H9 (cell line): ENCODE measurements around the gene NEK7. TPM values are rescaled to one million over a fixed set of nuclear protein-coding genes. Genes with fewer than 3 reads are reported as not detected.

ENCODE experiments used
- DNase-seq: peaks from one replicate; pipeline ENCODE4 v3.0.0-alpha.2; 2017
- H2AFZ ChIP-seq: one replicate; pipeline ENCODE4 v1.6.1; 2013; ENCODE audit warnings: mild to moderate bottlenecking, low read length, control low read depth, moderate library complexity
- H2AK5ac ChIP-seq: 2 replicates; pipeline ENCODE4 v1.6.1; 2013; ENCODE audit warnings: low read length, control low read depth, mixed read lengths; ENCODE audit not compliant: insufficient read length
- H2BK120ac ChIP-seq: one replicate; pipeline ENCODE4 v1.6.1; 2013; ENCODE audit warnings: low read depth, mild to moderate bottlenecking, low read length, control low read depth, inconsistent platforms; ENCODE audit not compliant: poor library complexity, severe bottlenecking
- H2BK12ac ChIP-seq: 2 replicates; pipeline ENCODE4 v1.6.1; 2013; ENCODE audit warnings: low read length, control low read depth, mixed read lengths, low read depth; ENCODE audit not compliant: insufficient read length
- H2BK15ac ChIP-seq: 2 replicates; pipeline ENCODE4 v1.6.1; 2013; ENCODE audit warnings: low read depth, low read length, control low read depth
- H2BK20ac ChIP-seq: one replicate; pipeline ENCODE4 v1.6.1; 2013; ENCODE audit warnings: low read depth, mild to moderate bottlenecking, low read length, control low read depth, inconsistent platforms; ENCODE audit not compliant: poor library complexity, severe bottlenecking
- H2BK5ac ChIP-seq: 2 replicates; pipeline ENCODE4 v1.6.1; 2013; ENCODE audit warnings: low read length, control low read depth, mixed read lengths; ENCODE audit not compliant: insufficient read length
- H3K14ac ChIP-seq: 2 replicates; pipeline ENCODE4 v1.6.1; 2013; ENCODE audit warnings: low read length, control low read depth; ENCODE audit not compliant: insufficient read depth
- H3K18ac ChIP-seq: 2 replicates; pipeline ENCODE4 v1.6.1; 2013; ENCODE audit warnings: low read depth, mild to moderate bottlenecking, mixed read lengths, low read length, control low read depth; ENCODE audit not compliant: insufficient read length
- H3K23ac ChIP-seq: 2 replicates; pipeline ENCODE4 v1.6.1; 2013; ENCODE audit warnings: low read length, control low read depth, mixed read lengths, low read depth; ENCODE audit not compliant: insufficient read length
- H3K23me2 ChIP-seq: 2 replicates; pipeline ENCODE4 v1.6.1; 2013; ENCODE audit warnings: low read depth, mild to moderate bottlenecking, mixed read lengths, low read length, control low read depth; ENCODE audit not compliant: insufficient read length, poor library complexity, severe bottlenecking
- H3K27ac ChIP-seq: 2 replicates; pipeline ENCODE4 v1.5.1; 2013; ENCODE audit warnings: low read length, control low read depth, mixed read lengths, low read depth; ENCODE audit not compliant: insufficient read length
- H3K27me3 ChIP-seq: 2 replicates; pipeline ENCODE4 v1.6.1; 2013; ENCODE audit warnings: low read length, control low read depth, inconsistent platforms; ENCODE audit not compliant: insufficient read depth
- H3K4ac ChIP-seq: 2 replicates; pipeline ENCODE4 v1.6.1; 2013; ENCODE audit warnings: low read depth, mild to moderate bottlenecking, control low read depth, inconsistent platforms, low read length, moderate library complexity
- H3K4me1 ChIP-seq: 2 replicates; pipeline ENCODE4 v1.6.1; 2013; ENCODE audit warnings: low read length, control low read depth, inconsistent platforms; ENCODE audit not compliant: insufficient read depth
- H3K4me2 ChIP-seq: 2 replicates; pipeline ENCODE4 v1.6.1; 2013; ENCODE audit warnings: low read length, control low read depth, mixed read lengths; ENCODE audit not compliant: insufficient read length, insufficient read depth
- H3K56ac ChIP-seq: 2 replicates; pipeline ENCODE4 v1.6.1; 2013; ENCODE audit warnings: low read depth, mild to moderate bottlenecking, mixed read lengths, low read length, control low read depth; ENCODE audit not compliant: insufficient read length
- H3K79me1 ChIP-seq: 2 replicates; pipeline ENCODE4 v1.6.1; 2013; ENCODE audit warnings: low read depth, mild to moderate bottlenecking, moderate library complexity, low read length, control low read depth, inconsistent platforms; ENCODE audit not compliant: insufficient read depth, poor library complexity, severe bottlenecking
- H3K79me2 ChIP-seq: 2 replicates; pipeline ENCODE4 v1.6.1; 2013; ENCODE audit warnings: low read length, control low read depth, inconsistent platforms; ENCODE audit not compliant: insufficient read depth
- H3K9ac ChIP-seq: 2 replicates; pipeline ENCODE4 v1.6.1; 2013; ENCODE audit warnings: low read length, control low read depth, mixed read lengths; ENCODE audit not compliant: insufficient read length; ENCODE audit errors: extremely low read depth
- H3K9me3 ChIP-seq: one replicate; pipeline ENCODE4 v1.6.1; 2013; ENCODE audit warnings: low read depth, low read length, inconsistent platforms; ENCODE audit not compliant: control insufficient read depth
- H3T11ph ChIP-seq: one replicate; pipeline ENCODE4 v1.6.1; 2013; ENCODE audit warnings: mild to moderate bottlenecking, low read length, control low read depth, inconsistent platforms
- H4K20me1 ChIP-seq: one replicate; pipeline ENCODE4 v1.6.1; 2013; ENCODE audit not compliant: control insufficient read depth, insufficient read length, insufficient read depth
- H4K5ac ChIP-seq: 2 replicates; pipeline ENCODE4 v1.6.1; 2013; ENCODE audit warnings: low read depth, mild to moderate bottlenecking, mixed read lengths, low read length, control low read depth; ENCODE audit not compliant: insufficient read length
- H4K8ac ChIP-seq: replicated peaks from 2 replicates; pipeline ENCODE4 v1.6.1; 2013; ENCODE audit warnings: low read length, control low read depth, mixed read lengths, low read depth; ENCODE audit not compliant: insufficient read length
- H4K91ac ChIP-seq: 2 replicates; pipeline ENCODE4 v1.6.1; 2013; ENCODE audit warnings: low read depth, mild to moderate bottlenecking, moderate library complexity, mixed read lengths, low read length, control low read depth; ENCODE audit not compliant: insufficient read length
- H3K27ac Mint-ChIP-seq, 3 experiments: 2 replicates in 2 of 3; 3 replicates in 1 of 3; pipeline ENCODE4 v1.8.0; 2020 to 2021; ENCODE audit warnings: mixed read lengths in 3 of 3, mild to moderate bottlenecking in 1 of 3, moderate library complexity in 1 of 3
- H3K27me3 Mint-ChIP-seq: 2 replicates; pipeline ENCODE4 v1.8.0; 2021; ENCODE audit warnings: low read depth, mild to moderate bottlenecking, moderate library complexity, mixed read lengths
- H3K36me3 Mint-ChIP-seq, 3 experiments: 2 replicates in 2 of 3; 3 replicates in 1 of 3; pipeline ENCODE4 v1.8.0; 2020 to 2021; ENCODE audit warnings: low read depth in 3 of 3, mixed read lengths in 3 of 3; ENCODE audit not compliant: insufficient read depth in 1 of 3
- H3K4me1 Mint-ChIP-seq, 2 experiments: 2 replicates each; pipeline ENCODE4 v1.8.0; 2020; ENCODE audit warnings: mixed read lengths in 2 of 2
- H3K4me3 Mint-ChIP-seq, 2 experiments: 2 replicates in 1 of 2; 3 replicates in 1 of 2; pipeline ENCODE4 v1.8.0; 2020 to 2021; ENCODE audit warnings: mild to moderate bottlenecking in 2 of 2, mixed read lengths in 2 of 2, moderate library complexity in 1 of 2
- H3K9me3 Mint-ChIP-seq, 2 experiments: 2 replicates in 1 of 2; 3 replicates in 1 of 2; pipeline ENCODE4 v1.8.0; 2020; ENCODE audit warnings: mild to moderate bottlenecking in 2 of 2, mixed read lengths in 2 of 2, moderate library complexity in 1 of 2
- CTCF ChIP-seq: fragments of 200-600 bp; sonication (generic); conservative IDR thresholded peaks from 3 replicates; pipeline ENCODE4 v1.8.0; 2021; ENCODE audit warnings: antibody characterized with exemption, mild to moderate bottlenecking
- WGBS: extraction: QIAGEN DNeasy Blood & Tissue Kit; methylation state at CpG from one replicate; pipeline ENCODE4 v1.1.7; 2013; ENCODE audit warnings: missing lambda C conversion rate, low lambda C conversion rate, mixed read lengths; ENCODE audit not compliant: insufficient read length; ENCODE audit errors: extremely low coverage; 5-methylcytosine and 5-hydroxymethylcytosine counted together
- total RNA-seq: library from RNA; stranded (reverse); gene quantifications from 2 replicates; pipeline ENCODE4 v1.2.1, GENCODE V29; 2021

The NEK7 gene
- total RNA-seq, 1 experiment from 2014 or later, result 9.6 TPM

- TF ChIP-seq CTCF, result no peak
- no peak overlapping the region for H2BK120ac ChIP-seq
- no peak overlapping the region for H3T11ph ChIP-seq
- Mint-ChIP-seq H3K36me3 (no peaks in the 10 kb centered on the region; a peak in 1 of 7 replicates), H3K9me3 (no peaks in the 10 kb centered on the region), H3K4me3 (no peak overlapping the region), H3K27ac (no peak overlapping the region), H3K27me3 (no peaks in the 10 kb centered on the region), H3K4me1 (peaks cover 4 to 16% of the 10 kb centered on the region in 2 experiments)
- H3K27ac ChIP-seq, result no peak overlapping the region
- H3K27me3 ChIP-seq, result no peaks in the 10 kb centered on the region
- no peak overlapping the region for H3K4me2 ChIP-seq
- no peak overlapping the region for H3K9ac ChIP-seq
- no peak overlapping the region for H2AFZ ChIP-seq
- no peak overlapping the region for H2BK5ac ChIP-seq
- H4K5ac ChIP-seq, result no peak overlapping the region
- H4K91ac ChIP-seq, result no peak overlapping the region
- no peak overlapping the region for H2BK12ac ChIP-seq
- no peak for DNase-seq
- no peaks in the 10 kb centered on the region for H3K4me1 ChIP-seq
- H3K14ac ChIP-seq, result no peak overlapping the region
- no peaks in the 10 kb centered on the region for H4K20me1 ChIP-seq
- H3K4ac ChIP-seq, result no peak overlapping the region
- H3K9me3 ChIP-seq, result no peaks in the 10 kb centered on the region
- no CpG with 5 or more reads among the region's 4 CpGs for WGBS
- H2BK20ac ChIP-seq, result no peak overlapping the region
- H2AK5ac ChIP-seq, result no peak overlapping the region
- H2BK15ac ChIP-seq, result no peak overlapping the region
- no peak overlapping the region for H3K23ac ChIP-seq
- H3K79me2 ChIP-seq, result no peaks in the 10 kb centered on the region
- H3K23me2 ChIP-seq, result no peaks in the 10 kb centered on the region
- H4K8ac ChIP-seq, result no peak overlapping the region
- no peak overlapping the region for H3K56ac ChIP-seq
- no peak overlapping the region for H3K18ac ChIP-seq
- H3K79me1 ChIP-seq, result no peaks in the 10 kb centered on the region
Measured at GRCh38 chr1:198287916-198288315, 131.1 kb downstream of the NEK7 start.
